Measurements from ENCODE around the gene ABCA13.

The ABCA13 gene

GRCh38 chr7:48452218-48452617 lies 281.0 kb downstream of the ABCA13 start:
- DNase-seq: no peak

DNA sequence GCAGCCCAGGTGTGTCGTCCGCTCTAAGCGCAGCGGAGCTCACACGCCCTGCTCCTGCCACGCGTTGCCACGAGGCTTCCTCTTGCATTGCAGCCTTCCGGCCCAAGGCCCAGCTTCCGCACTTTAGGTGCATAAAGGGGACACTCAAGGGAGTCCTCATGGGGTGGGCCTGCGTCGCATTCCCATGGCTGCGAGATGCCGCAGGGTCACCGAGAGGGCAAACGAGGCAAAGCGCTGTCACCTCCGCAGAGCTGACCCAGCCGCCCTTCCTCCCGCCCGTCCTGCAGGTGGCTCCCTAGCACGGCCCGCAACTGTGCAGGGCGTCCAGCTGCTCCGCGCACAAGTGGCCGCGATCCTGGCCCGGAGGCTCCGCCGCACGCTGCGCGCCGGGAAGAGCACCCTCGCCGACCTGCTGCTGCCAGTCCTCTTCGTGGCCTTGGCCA lies 283.5 kb downstream of the ABCA13 start:
- DNase-seq: no peak

DNA sequence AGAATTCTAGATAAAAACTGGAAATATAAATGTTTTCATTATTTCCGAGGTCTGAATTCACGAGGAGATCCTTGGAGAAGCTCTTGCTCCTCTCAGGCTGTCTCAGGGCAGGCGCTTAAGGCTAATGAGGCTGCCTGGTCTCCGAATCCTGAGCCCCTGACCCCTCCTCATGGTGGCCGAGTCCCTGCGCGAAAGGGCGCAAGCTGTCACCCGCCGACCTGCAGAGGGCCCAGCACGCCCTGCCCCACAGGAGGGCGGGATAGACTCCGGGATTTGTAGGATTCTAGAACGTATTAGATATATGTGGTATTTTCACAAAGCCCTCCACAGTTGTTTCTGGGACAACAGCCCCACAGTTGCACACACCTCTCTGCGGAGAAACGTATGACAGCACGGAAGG lies 284.1 kb downstream of the ABCA13 start:
- no peak for DNase-seq

GRCh38 chr7:48458701-48459524 lies 287.7 kb downstream of the ABCA13 start:
- no peak for DNase-seq

GRCh38 chr7:48466713-48467112 lies 295.5 kb downstream of the ABCA13 start:
- DNase-seq: no peak

DNA sequence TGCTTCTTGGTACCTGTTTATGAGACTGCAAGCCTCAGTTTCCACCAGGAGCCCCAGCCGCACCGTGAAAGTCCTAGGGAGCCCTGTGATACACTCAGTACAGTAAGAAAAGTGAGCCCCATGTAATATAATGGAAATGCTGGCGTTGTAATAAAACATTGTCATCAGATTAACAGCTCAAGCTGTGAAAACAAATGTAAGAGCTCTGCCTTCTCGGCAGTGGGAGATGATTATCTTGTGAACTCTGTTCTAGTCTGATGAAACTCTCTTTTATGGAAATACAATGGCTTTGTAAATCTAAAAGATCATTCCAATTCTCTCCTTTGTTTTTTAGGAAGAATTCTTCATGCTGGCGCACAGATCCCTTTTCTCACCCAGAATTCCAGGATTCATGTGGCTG lies 299.9 kb downstream of the ABCA13 start:
- no peak for DNase-seq

- DNase-seq: no peak
Observed at GRCh38 chr7:48472640-48473039, 301.4 kb downstream of the ABCA13 start.

- DNase-seq: no peak
Observed at GRCh38 chr7:48473205-48473865, 302.1 kb downstream of the ABCA13 start.

- DNase-seq: no peak
Observed at GRCh38 chr7:48481235-48481634, 310.0 kb downstream of the ABCA13 start.

- no peak for DNase-seq
Observed at GRCh38 chr7:48497521-48497920, 326.3 kb downstream of the ABCA13 start.

- no peak for DNase-seq
Observed at GRCh38 chr7:48502021-48502420, 330.8 kb downstream of the ABCA13 start.

- no peak for DNase-seq
Observed at GRCh38 chr7:48505051-48505450, 333.8 kb downstream of the ABCA13 start.

- DNase-seq: no peak
Observed at GRCh38 chr7:48505466-48505865, 334.2 kb downstream of the ABCA13 start.

- no peak for DNase-seq
Observed at GRCh38 chr7:48506569-48506968, 335.3 kb downstream of the ABCA13 start.

DNA sequence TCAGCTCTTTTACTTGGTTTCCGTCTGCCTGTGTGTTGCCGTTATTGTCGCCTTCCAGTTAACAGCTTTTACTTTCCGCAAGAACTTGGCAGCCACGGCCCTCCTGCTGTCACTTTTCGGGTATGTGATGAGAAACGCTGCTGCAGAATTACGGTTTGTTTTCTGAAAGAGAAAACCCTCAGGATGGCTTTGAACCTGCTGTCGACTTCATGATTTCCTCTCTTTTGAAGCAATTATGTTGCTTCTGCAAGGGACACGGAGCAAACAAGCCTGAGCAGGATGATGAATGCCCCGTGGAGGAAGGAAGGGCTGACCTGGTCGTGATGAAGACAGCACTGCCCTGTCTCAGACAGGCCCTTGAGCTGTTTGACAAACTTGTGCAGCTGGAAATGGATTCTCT lies 339.8 kb downstream of the ABCA13 start:
- no peak for DNase-seq

- DNase-seq: no peak
Observed at GRCh38 chr7:48512892-48513291, 341.6 kb downstream of the ABCA13 start.

DNA sequence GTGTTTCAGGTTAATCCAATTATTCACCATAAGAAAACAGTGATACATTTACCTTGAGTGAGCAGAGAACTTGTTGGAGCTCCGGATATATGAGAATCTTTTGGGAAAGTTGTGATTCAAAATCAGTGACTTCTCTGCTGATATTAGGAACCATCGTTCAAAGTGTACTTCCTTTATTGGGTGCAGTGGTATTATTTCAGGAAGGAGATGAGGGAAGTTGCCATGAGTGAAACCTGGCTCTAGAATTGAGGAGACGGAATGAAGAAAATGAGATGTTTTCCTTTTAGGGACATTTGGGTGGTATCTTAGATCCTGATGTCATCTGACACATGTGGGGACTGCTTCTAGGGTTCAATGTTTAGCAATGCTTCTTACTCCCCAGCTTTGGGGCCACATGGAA lies 343.9 kb downstream of the ABCA13 start:
- DNase-seq: no peak

DNA sequence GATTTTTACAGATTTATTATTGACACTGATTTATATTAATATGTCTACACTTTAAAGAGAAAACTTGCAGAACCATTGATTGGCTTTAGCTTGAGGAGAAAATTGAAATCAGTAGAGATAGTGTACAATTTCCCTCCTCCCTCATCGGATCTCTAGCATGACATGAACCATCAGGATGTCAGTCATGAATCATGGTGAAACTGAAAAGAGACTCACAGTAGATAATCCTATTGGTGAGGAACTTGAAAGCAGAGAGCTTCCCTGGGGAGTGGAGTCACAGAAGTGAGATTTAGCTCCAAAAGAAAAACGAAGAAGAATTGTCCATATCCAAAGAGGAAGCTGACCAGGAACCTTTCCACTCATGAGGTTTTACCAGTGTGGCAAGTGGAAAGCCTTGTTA lies 346.8 kb downstream of the ABCA13 start:
- no peak for DNase-seq

GRCh38 chr7:48522692-48523091 lies 351.4 kb downstream of the ABCA13 start:
- no peak for DNase-seq

- DNase-seq: no peak
Observed at GRCh38 chr7:48525736-48526732, 354.8 kb downstream of the ABCA13 start.

GRCh38 chr7:48528646-48529045 lies 357.4 kb downstream of the ABCA13 start:
- DNase-seq: no peak

- no peak for DNase-seq
Observed at GRCh38 chr7:48537561-48537960, 366.3 kb downstream of the ABCA13 start.

- no peak for DNase-seq
Observed at GRCh38 chr7:48540746-48541145, 369.5 kb downstream of the ABCA13 start.

Measured in stimulated activated naive CD4-positive, alpha-beta T cell (primary cell).